ENCODE data around the gene UNC119B. TPM values are rescaled to one million over a fixed set of nuclear protein-coding genes. Genes with fewer than 3 reads are reported as not detected.

UNC119B gene
- total RNA-seq: 10 to 100 TPM; 21.1 to 22.0 TPM

DNA sequence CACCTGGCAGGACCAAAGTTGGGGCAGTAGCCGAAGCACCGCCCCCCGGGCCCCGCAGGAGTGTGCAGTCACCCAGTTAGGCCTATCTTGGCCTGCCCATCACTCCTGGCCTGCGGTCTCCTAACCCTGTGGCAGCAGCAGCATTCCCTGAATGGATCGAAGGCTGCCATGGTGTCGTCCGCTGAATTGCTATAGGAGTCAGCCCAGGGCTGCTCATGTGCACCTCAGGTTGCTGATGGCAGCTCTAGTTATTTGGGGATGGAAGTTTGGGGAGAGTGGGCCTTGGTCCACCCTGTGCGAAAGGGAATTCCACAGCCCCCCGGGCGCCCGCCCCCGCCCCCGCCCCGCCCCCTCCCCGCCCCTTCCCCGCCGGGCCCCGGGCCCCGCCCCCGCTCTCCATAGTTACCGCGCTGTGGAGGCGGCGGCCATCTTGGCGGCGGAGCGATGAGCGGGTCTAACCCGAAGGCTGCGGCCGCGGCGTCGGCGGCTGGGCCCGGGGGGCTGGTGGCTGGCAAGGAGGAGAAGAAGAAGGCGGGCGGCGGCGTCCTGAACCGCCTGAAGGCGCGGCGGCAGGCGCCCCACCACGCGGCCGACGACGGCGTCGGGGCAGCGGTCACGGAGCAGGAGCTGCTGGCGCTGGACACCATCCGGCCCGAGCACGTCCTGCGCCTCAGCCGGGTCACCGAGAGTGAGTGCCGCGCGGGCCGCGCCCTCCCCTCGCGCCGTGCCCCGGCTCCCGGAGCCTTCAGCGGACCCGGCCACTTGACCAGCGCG lies at the start of gene UNC119B:
Gene UNC119B, plus strand, starts transcription at position 428 of the 774 bp plus-strand sequence. Its CDS starts 17 bp downstream, at position 445.

GRCh38 chr12:120686690-120687577 lies 23.3 kb upstream of the UNC119B start, which contains the start of gene MLEC:
TSS of gene MLEC (plus strand) at chr12:120687149. CDS start at chr12:120687297, 148 bp downstream.

DNA sequence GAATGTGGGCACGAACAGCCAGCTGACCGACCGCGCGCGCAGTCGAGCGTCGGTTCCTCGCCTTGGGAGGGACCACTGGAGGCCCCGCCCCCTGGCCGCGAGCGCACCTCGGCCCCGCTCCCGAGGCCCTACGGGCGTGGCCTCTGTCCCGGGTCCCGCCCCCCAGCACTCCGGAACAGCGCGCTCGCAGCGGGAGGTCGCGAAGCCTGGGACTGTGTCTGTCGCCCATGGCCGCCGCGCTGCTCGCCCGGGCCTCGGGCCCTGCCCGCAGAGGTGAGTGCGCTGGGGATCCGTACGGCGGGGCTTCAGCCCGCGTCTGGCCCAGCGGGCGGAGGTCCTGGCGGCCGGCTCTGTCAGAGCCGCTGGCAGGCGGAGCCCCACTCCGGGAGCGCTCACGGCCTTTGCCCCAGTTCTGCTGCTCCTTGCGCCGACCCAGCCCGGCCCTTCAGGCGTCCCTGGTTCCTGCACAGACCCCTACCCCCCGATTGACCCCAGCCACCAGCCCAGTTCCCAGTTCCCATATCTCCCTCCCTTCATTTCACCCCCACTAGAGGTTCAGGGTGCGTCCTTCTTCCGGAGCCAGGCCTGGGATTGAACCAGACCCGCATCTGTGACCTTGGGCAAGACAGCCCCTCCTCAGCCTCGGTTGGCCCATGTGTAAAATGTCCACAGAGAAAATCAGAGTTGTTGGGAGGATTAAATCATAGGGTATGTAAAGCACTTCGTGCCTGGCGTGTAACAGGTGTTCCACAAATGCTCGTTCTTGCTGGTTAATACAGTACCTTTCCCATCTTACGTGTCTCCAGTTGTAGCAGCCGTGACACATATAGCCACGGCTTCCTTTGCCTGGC lies 15.6 kb downstream of the UNC119B start, which contains the start of gene ACADS:
Gene ACADS, plus strand, starts transcription at position 168 of the 851 bp plus-strand sequence. Its CDS starts 60 bp downstream, at position 228.

Other genes starting within 250 kb of the UNC119B start
- 100 to 1,000 TPM; 152 to 155 TPM for gene SRSF9, start 240.7 kb upstream of the UNC119B start, total RNA-seq
- gene DYNLL1, start 214.3 kb upstream of the UNC119B start, total RNA-seq: 100 to 1,000 TPM; 230 to 234 TPM
- 10 to 100 TPM; 27.6 to 27.8 TPM for gene COQ5, start 181.3 kb upstream of the UNC119B start, total RNA-seq
- gene RNF10, start 176.1 kb upstream of the UNC119B start, total RNA-seq: 100 to 1,000 TPM; 189 to 193 TPM
- gene POP5, start 129.1 kb upstream of the UNC119B start, total RNA-seq: 10 to 100 TPM; 53.5 to 55.4 TPM
- under 1 TPM; 0.68 to 0.79 TPM for gene CABP1, start 69.8 kb upstream of the UNC119B start, total RNA-seq
- gene MLEC, start 23.3 kb upstream of the UNC119B start, total RNA-seq: 10 to 100 TPM; 70.2 to 70.6 TPM
- 10 to 100 TPM; 14.8 to 16.6 TPM for gene ACADS, start 15.4 kb downstream of the UNC119B start, total RNA-seq
- gene SPPL3, start 193.9 kb downstream of the UNC119B start, total RNA-seq: 10 to 100 TPM; 29.3 to 32.8 TPM